Gastroesophageal sphincter (tissue), 3 donors: Measurements from ENCODE around the gene ERRFI1.

ENCODE experiments used
- CTCF ChIP-seq, 4 experiments: fragments of 200-600 bp in 2 of 4; fragments of 450-650 bp in 2 of 4; sonication (generic) in 1 of 4; IDR thresholded peaks; one replicate each; pipeline ENCODE4 v1.5.1; 2017 to 2019; ENCODE audit warnings: antibody characterized with exemption in 4 of 4, mild to moderate bottlenecking in 2 of 4, moderate library complexity in 2 of 4
- EP300 ChIP-seq: sonication (generic); formaldehyde crosslinking; IDR thresholded peaks from one replicate; pipeline ENCODE4 v1.6.1; 2017; ENCODE audit warnings: antibody characterized with exemption, mild to moderate bottlenecking
- POLR2A ChIP-seq, 2 donors: fragments of 450-650 bp; IDR thresholded peaks; one replicate each; pipeline ENCODE4 v1.6.1; 2017; ENCODE audit warnings: antibody characterized with exemption in 2 of 2, mild to moderate bottlenecking in 2 of 2, moderate library complexity in 1 of 2

GRCh38 chr1:8051650-8052049 lies 25.5 kb upstream of the ERRFI1 start:
- TF ChIP-seq CTCF (IDR thresholded peaks at IDR 0.05) (no peak), POLR2A (IDR thresholded peaks at IDR 0.05) (no peak), EP300 (no peak)
